Ovary (tissue), 9 donors: ENCODE measurements around the gene PRSS2. TPM values are rescaled to one million over a fixed set of nuclear protein-coding genes. Genes with fewer than 3 reads are reported as not detected.

Experiments
- DNase-seq, 5 donors: peaks; one replicate each; pipeline ENCODE4 v3.0.0-alpha.2; 2019 to 2020
- H3K27ac ChIP-seq, 2 donors: fragments of 200-600 bp; one replicate each; pipeline versions ENCODE4 v1.5.1 to v1.8.0; 2019 to 2022
- H3K27me3 ChIP-seq: fragments of 200-600 bp; one replicate; pipeline ENCODE4 v1.8.0; 2022
- H3K36me3 ChIP-seq: fragments of 200-600 bp; sonication (generic); one replicate; pipeline ENCODE4 v1.5.1; 2019
- H3K4me1 ChIP-seq: one replicate; pipeline ENCODE4 v1.8.1; 2013; ENCODE audit warnings: mild to moderate bottlenecking, moderate library complexity; ENCODE audit not compliant: insufficient read depth
- H3K4me3 ChIP-seq: fragments of 200-600 bp; sonication (generic); one replicate; pipeline ENCODE4 v1.5.1; 2017
- H3K9me3 ChIP-seq, 2 donors: fragments of 200-600 bp in 1 of 2; sonication (generic) in 1 of 2; one replicate each; pipeline versions ENCODE4 v1.5.1 to v1.8.1; 2013 to 2019; ENCODE audit warnings: mild to moderate bottlenecking in 1 of 2, moderate library complexity in 1 of 2
- EP300 ChIP-seq: sonication (generic); formaldehyde crosslinking; IDR thresholded peaks from one replicate; pipeline ENCODE4 v1.6.1; 2017; ENCODE audit warnings: antibody characterized with exemption
- POLR2A ChIP-seq: fragments of 450-650 bp; IDR thresholded peaks from one replicate; pipeline ENCODE4 v1.6.1; 2017; ENCODE audit warnings: antibody characterized with exemption, mild to moderate bottlenecking, moderate library complexity
- WGBS, 3 donors: extraction: QIAGEN DNeasy Blood & Tissue Kit in 1 of 3; methylation state at CpG; one replicate each; pipeline versions ENCODE4 v1.1.5 to v1.1.7; 2013 to 2017; 5-methylcytosine and 5-hydroxymethylcytosine counted together
- intact Hi-C, 4 donors: fragments of 100-400 bp; cut with DNase I; formaldehyde crosslinking; loops; one replicate each; pipeline versions ENCODE4 v1.11.0 to v1.15.1; 2022 to 2023
- polyA plus RNA-seq, 2 donors: library from polyadenylated mRNA; stranded (reverse); fragments of 200-250 nt in 1 of 2; fragments of 350-450 nt in 1 of 2; fragmentation: Illumina TruSeq in 1 of 2; extraction: RNeasy Lipid Tissue Mini Kit (QIAGEN cat#74804) in 1 of 2; gene quantifications; one replicate each; pipeline ENCODE4 v1.2.3, GENCODE V29; 2013 to 2014
- total RNA-seq, 7 donors: library from RNA; depleted of rRNA in 2 of 7; stranded (reverse); fragments of >200 nt in 2 of 7; fragmentation: NEBNext Ultra II Directional in 3 of 7; extraction: Animal tissue kit (Norgen Biotek cat#: 25700) in 3 of 7; gene quantifications; one replicate each; pipeline versions ENCODE4 v1.1.0 to v1.2.4, GENCODE V29; 2016 to 2023
- TF ChIP-seq, protein P1 (sequence below), 3 donors: fragments of 450-650 bp in 2 of 3; fragments of 200-600 bp in 1 of 3; IDR thresholded peaks; one replicate each; pipeline versions ENCODE4 v1.5.1 to v1.8.0; 2016 to 2022; ENCODE audit warnings: antibody characterized with exemption in 3 of 3, mild to moderate bottlenecking in 1 of 3
- donor health status: DM: no; HTN: no; CAD: no; lungs with moderate emphysema.
- donor health status: DM: no; HTN: no; CAD: no.
- donor health status: Bipolar disorder and iron deficiency.
- donor health status: DM: yes; HTN: yes; CAD: no.
- donor health status: DM: no; HTN: no; CAD: no.
- donor health status: DM: yes; HTN: yes; CAD: no.

Gene PRSS2
- total and polyA plus RNA-seq, 9 donors = 1.4 to 90.0 (median 4.3) TPM; not detected in 3

DNA sequence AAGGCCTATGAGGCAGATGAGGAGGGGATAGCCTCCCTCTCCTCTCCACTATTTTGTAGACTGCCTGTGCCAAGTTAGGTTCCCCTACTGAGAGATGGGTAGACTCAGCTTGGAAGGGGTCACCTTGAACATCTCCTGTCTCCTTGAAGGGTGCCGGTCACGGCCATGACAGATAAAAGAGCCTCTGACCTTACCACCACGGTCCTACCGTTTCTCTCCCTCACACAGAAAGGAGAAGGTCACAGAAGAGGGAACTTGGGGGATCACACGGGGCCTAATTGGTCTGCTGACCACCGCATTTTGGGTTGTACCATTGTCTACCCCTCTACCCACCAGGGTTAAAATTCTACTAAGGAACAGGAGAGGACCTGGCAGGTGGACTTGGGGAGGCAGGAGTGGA, 17.0 kb downstream of the PRSS2 start:
- WGBS, 3 donors = 42 to 47% (median 43%) methylated on average over 6 of the region's 6 CpGs
- intact Hi-C loops = loop anchor here in 2 of 4 donors (10.0 kb wide), 2 partner anchors 123 to 153 kb away; no protein-coding TSS in a partner anchor
- Histone ChIP-seq H3K27me3 (no peaks in the 10 kb centered on the region), H3K4me1 (no peaks in the 10 kb centered on the region), H3K9me3 (no peaks in the 10 kb centered on the region), H3K4me3 (no peak overlapping the region), H3K27ac (no peak overlapping the region), H3K36me3 (no peaks in the 10 kb centered on the region)
- TF ChIP-seq POLR2A (no peak), EP300 (no peak)
- TF ChIP-seq, protein P1, sequence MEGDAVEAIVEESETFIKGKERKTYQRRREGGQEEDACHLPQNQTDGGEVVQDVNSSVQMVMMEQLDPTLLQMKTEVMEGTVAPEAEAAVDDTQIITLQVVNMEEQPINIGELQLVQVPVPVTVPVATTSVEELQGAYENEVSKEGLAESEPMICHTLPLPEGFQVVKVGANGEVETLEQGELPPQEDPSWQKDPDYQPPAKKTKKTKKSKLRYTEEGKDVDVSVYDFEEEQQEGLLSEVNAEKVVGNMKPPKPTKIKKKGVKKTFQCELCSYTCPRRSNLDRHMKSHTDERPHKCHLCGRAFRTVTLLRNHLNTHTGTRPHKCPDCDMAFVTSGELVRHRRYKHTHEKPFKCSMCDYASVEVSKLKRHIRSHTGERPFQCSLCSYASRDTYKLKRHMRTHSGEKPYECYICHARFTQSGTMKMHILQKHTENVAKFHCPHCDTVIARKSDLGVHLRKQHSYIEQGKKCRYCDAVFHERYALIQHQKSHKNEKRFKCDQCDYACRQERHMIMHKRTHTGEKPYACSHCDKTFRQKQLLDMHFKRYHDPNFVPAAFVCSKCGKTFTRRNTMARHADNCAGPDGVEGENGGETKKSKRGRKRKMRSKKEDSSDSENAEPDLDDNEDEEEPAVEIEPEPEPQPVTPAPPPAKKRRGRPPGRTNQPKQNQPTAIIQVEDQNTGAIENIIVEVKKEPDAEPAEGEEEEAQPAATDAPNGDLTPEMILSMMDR (IDR thresholded peaks at IDR 0.05) = no peak
- no peak for DNase-seq

DNA sequence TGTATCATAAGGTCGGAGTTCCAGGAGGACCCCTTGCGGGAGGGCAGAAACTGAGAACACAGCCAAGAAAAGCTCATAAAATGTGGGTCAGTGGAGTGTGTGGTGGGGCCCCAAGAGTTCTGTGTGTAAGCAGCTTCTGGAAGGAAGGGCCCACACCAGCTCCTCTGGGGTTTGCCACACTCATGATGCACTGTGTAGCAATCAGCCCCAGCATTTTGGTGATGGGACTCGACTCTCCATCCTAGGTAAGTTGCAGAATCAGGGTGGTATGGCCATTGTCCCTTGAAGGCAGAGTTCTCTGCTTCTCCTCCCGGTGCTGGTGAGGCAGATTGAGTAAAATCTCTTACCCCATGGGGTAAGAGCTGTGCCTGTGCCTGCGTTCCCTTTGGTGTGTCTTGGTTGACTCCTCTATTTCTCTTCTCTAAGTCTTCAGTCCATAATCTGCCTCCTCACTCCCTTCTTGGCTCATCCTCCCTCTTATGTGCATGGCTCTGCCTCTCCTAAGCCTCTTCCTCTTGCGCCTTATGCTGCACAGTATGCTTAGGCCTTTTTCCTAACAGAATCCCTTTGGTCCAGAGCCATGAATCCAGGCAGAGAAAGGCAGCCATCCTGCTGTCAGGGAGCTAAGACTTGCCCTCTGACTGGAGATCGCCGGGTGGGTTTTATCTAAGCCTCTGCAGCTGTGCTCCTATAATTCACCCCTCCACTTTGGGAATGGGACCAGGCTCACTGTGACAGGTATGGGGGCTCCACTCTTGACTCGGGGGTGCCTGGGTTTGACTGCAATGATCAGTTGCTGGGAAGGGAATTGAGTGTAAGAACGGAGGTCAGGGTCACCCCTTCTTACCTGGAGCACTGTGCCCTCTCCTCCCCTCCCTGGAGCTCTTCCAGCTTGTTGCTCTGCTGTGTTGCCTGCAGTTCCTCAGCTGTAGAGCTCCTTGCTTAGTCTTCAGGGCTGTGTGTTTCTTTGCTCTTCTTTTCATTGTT, 17.8 kb downstream of the PRSS2 start:
- H3K4me3 ChIP-seq = no peak overlapping the region
- no peaks in the 10 kb centered on the region for H3K27me3 ChIP-seq
- no peak for TF ChIP-seq EP300
- TF ChIP-seq POLR2A = no peak
- TF ChIP-seq, protein P1 (IDR thresholded peaks at IDR 0.05) = no peak
- no peaks in the 10 kb centered on the region for H3K9me3 ChIP-seq
- no peak for DNase-seq
- WGBS, 3 donors = 59 to 61% (median 61%) methylated on average over 10 of the region's 10 CpGs
- no peaks in the 10 kb centered on the region for H3K36me3 ChIP-seq
- no peak overlapping the region for H3K27ac ChIP-seq
- H3K4me1 ChIP-seq = no peaks in the 10 kb centered on the region
- intact Hi-C loops = loop anchor here in 2 of 4 donors (10.0 kb wide), 2 partner anchors 124 to 154 kb away; no protein-coding TSS in a partner anchor

DNA sequence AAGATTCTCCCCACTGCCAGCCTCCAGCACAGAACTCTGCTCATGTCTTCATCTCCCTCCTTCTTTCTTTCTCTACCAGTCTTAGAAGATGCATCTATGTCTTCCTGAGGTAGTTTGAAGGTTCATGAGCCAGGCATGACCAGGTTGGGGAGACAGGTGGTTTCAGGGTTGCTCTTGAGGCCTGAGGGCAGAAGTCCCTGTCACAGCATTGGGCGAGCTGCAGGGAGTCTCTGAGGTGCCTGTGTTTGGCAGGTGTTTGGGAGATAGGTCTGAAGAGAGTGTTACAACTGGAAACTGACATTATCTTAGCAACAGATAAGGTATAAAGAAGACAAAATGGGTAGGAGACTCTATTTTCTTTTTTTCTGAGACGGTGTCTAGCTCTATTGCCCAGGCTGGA, 18.7 kb downstream of the PRSS2 start:
- no peak overlapping the region for H3K27ac ChIP-seq
- no peak overlapping the region for H3K4me3 ChIP-seq
- 92 to 96% (median 94%) methylated on average over 2 of the region's 2 CpGs for WGBS, 3 donors
- H3K4me1 ChIP-seq = no peaks in the 10 kb centered on the region
- no peaks in the 10 kb centered on the region for H3K27me3 ChIP-seq
- DNase-seq = no peak
- intact Hi-C loops = loop anchor here in 2 of 4 donors (10.0 kb wide), 2 partner anchors 125 to 155 kb away; no protein-coding TSS in a partner anchor
- H3K36me3 ChIP-seq = no peaks in the 10 kb centered on the region
- TF ChIP-seq POLR2A (no peak), EP300 (no peak)
- TF ChIP-seq, protein P1 (IDR thresholded peaks at IDR 0.05) = no peak
- no peaks in the 10 kb centered on the region for H3K9me3 ChIP-seq

DNA sequence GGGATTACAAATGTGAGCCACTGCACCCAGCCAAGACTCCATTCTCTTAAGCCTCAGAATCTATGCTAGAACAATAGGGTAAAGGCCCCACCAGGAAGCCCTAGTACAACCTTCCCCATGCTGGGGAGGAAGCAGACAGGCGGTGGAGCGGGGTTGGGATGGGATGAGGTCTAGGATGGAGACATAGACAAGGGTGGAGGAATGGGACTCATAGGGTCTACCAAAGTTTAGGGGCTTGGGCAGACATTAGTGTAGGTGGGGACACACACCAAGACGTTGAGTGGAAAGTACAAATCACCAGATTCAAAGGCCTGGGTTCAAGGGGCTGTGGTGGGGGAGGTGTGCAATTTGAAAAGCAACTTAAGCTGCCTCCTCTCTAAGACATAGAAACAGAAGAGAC, 19.3 kb downstream of the PRSS2 start:
- intact Hi-C loops = no loop called here
- Histone ChIP-seq H3K27me3 (no peaks in the 10 kb centered on the region), H3K4me1 (no peaks in the 10 kb centered on the region), H3K27ac (no peak overlapping the region), H3K4me3 (no peak overlapping the region), H3K36me3 (no peaks in the 10 kb centered on the region), H3K9me3 (no peaks in the 10 kb centered on the region)
- 93 to 95% (median 94%) methylated on average over 3 of the region's 3 CpGs for WGBS, 3 donors
- no peak for DNase-seq
- TF ChIP-seq POLR2A (no peak), EP300 (no peak)
- TF ChIP-seq, protein P1 (IDR thresholded peaks at IDR 0.05) = no peak
